Activated T-cell treated with anti-CD3 and anti-CD28 coated beads, Interleukin-2, amount 50 U/mL, for 72 hours (primary cell): ENCODE measurements around the gene GOLGA6B. TPM values are rescaled to one million over a fixed set of nuclear protein-coding genes. Genes with fewer than 3 reads are reported as not detected.
"Not testable (repeated sequence)": the region's sequence is repeated elsewhere in the genome, so short reads cannot be mapped to it uniquely, and the experiment has no call there.

ENCODE experiments used
- ATAC-seq, 2 donors: fragments of 150-1000 bp; cut with Tn5 transposase; replicated peaks in 1 of 2; 2 replicates each; pipeline ENCODE4 v1.10.0; 2021; ENCODE audit warnings: moderate library complexity in 2 of 2, mild to moderate bottlenecking in 1 of 2
- DNase-seq, 2 donors: peaks; one replicate each; pipeline ENCODE4 v3.0.0; 2021 to 2022; ENCODE audit warnings: mixed read lengths in 1 of 2
- H3K27ac Mint-ChIP-seq: one replicate; pipeline ENCODE4 v1.8.0; 2022; ENCODE audit warnings: mild to moderate bottlenecking, moderate library complexity, mixed read lengths
- H3K27me3 Mint-ChIP-seq: one replicate; pipeline ENCODE4 v1.8.0; 2022; ENCODE audit warnings: low read depth, mixed read lengths
- H3K36me3 Mint-ChIP-seq, 2 donors: one replicate each; pipeline ENCODE4 v1.8.0; 2022; ENCODE audit warnings: mixed read lengths in 2 of 2, mild to moderate bottlenecking in 1 of 2; ENCODE audit not compliant: insufficient read depth in 2 of 2
- H3K4me1 Mint-ChIP-seq: one replicate; pipeline ENCODE4 v1.8.0; 2022; ENCODE audit warnings: low read depth, mixed read lengths
- H3K4me3 Mint-ChIP-seq, 2 donors: one replicate each; pipeline ENCODE4 v1.8.0; 2022; ENCODE audit warnings: mild to moderate bottlenecking in 2 of 2, mixed read lengths in 2 of 2, moderate library complexity in 2 of 2
- H3K9me3 Mint-ChIP-seq, 2 donors: one replicate each; pipeline ENCODE4 v1.8.0; 2022; ENCODE audit warnings: mixed read lengths in 2 of 2
- total RNA-seq, 2 donors: library from RNA; stranded (reverse); gene quantifications; one replicate each; pipeline ENCODE4 v1.2.3, GENCODE V29; 2022

GOLGA6B gene, protein sequence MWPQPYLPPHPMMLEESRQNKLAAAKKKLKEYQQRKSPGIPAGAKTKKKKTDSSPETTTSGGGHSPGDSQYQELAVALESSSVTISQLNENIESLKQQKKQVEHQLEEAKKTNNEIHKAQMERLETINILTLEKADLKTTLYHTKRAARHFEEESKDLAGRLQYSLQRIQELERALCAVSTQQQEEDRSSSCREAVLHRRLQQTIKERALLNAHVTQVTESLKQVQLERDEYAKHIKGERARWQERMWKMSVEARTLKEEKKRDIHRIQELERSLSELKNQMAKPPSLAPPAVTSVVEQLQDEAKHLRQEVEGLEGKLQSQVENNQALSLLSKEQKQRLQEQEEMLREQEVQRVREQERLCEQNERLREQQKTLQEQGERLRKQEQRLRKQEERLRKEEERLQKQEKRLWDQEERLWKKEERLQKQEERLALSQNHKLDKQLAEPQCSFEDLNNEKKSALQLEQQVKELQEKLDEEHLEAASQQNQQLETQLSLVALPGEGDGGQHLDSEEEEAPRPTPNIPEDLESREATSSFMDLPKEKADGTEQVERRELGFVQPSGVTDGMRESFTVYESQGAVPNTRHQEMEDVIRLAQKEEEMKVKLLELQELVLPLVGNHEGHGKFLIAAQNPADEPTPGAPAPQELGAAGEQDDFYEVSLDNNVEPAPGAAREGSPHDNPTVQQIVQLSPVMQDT
- under 1 TPM in 1 of 2 donors, not detected in 1; 0.51 TPM for total RNA-seq

GRCh38 chr15:72654397-72654796 lies at the start of gene GOLGA6B:
Gene GOLGA6B, plus strand, starts transcription at chr15:72654697. Its CDS starts 41 bp downstream, at chr15:72654738.
- not testable (repeated sequence) for H3K27me3 Mint-ChIP-seq, DNase-seq, H3K36me3 Mint-ChIP-seq, H3K27ac Mint-ChIP-seq, H3K4me3 Mint-ChIP-seq, ATAC-seq, H3K9me3 Mint-ChIP-seq, H3K4me1 Mint-ChIP-seq

DNA sequence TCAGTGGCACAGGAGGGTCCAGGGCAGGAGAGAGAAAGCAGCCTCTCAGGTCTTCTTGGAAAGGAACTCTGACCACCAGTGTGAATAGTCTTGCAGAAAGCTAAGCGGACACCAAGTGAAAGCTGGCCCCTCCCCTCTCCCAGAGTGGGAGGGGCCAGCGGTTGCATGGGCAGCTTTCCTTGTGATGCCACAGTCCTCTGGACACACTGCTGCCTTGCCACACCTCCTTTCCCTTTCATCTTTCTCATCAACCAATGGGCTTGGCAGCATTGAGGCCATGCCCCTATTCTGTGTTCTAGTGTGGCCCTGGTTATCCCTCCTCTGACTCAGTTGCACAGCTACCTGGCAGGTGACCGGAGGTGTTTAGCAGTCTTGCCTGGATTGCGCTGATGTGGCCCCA lies 49.7 kb upstream of the GOLGA6B start:
- Mint-ChIP-seq H3K27me3 (no peaks in the 10 kb centered on the region), H3K27ac (no peak overlapping the region), H3K9me3 (no peaks in the 10 kb centered on the region), H3K36me3 (no peaks in the 10 kb centered on the region), H3K4me1 (no peaks in the 10 kb centered on the region), H3K4me3 (no peak overlapping the region)
- ATAC-seq, result peak in 1 of 2 donors; percentile 18
- no peak for DNase-seq

- H3K27me3 Mint-ChIP-seq, result not testable (repeated sequence)
Observed at GRCh38 chr15:72608084-72608483, 46.4 kb upstream of the GOLGA6B start.

GRCh38 chr15:72609862-72610261 lies 44.6 kb upstream of the GOLGA6B start:
- H3K4me3 Mint-ChIP-seq, result no peak overlapping the region
- H3K27me3 Mint-ChIP-seq, result no peaks in the 10 kb centered on the region
- no peak for ATAC-seq
- H3K36me3 Mint-ChIP-seq, result no peaks in the 10 kb centered on the region
- H3K4me1 Mint-ChIP-seq, result no peaks in the 10 kb centered on the region
- no peak for DNase-seq
- no peaks in the 10 kb centered on the region for H3K9me3 Mint-ChIP-seq
- H3K27ac Mint-ChIP-seq, result no peak overlapping the region

More at GRCh38 chr15:72608084-72608483, 46.4 kb upstream of the GOLGA6B start:
- not testable (repeated sequence) for ATAC-seq, H3K36me3 Mint-ChIP-seq, DNase-seq, H3K4me3 Mint-ChIP-seq, H3K9me3 Mint-ChIP-seq, H3K4me1 Mint-ChIP-seq, H3K27ac Mint-ChIP-seq

DNA sequence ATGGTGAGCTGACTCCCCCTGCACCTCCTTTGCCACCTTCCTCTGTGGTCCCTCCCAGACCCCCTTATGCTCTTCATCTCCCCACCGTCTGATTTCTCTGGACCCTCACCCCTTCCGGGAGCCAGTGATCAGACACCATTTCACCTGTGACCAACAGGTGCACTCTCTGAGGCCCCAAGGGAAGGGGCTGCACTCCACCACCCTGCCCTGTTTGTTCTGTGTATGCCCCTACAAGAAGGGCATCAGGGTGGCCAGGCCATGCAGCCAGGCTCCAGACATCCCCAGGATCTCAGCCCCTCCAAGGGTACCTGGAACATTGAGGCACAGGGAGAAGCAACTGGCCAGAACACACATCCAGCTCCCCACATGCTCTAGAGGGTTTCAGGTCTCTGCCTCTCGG lies 42.2 kb upstream of the GOLGA6B start:
- H3K4me3 Mint-ChIP-seq, ATAC-seq, H3K36me3 Mint-ChIP-seq, H3K9me3 Mint-ChIP-seq, DNase-seq, H3K27ac Mint-ChIP-seq, H3K27me3 Mint-ChIP-seq, H3K4me1 Mint-ChIP-seq: not testable (repeated sequence)

DNA sequence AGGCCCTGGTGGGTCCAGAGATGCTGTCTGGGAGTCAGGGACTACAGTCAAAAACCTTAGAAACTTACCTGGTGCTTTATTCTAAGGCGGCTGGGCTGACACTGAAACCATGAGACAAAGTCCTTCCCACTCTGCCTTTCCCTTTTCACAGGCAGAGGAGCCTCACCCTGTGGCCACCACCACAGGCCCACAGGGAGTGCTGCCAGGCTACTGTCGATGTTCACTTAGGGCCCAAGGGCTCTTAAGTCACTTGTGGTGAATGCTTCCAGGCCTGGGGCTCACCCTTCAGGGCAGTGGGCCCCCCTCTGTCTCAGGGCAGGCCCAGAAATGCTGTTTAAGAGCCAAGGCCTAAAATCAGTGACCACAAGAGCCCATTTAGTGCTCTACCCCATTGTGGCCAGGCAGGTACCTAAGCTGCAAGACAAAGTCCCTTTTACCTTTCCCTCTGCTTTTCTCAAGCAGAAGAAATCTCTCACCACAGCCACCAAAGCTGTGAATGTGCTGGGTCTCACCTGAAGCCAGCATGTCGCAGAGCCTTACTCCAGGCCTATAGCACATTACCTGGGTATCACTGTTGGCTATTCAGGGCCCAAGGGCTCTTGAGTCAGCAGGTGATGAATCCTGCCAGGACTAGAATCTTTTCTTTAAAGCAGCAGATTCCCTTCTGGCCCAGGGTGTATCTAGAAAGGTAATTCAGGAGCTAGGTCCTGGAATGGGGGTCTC lies 39.5 kb upstream of the GOLGA6B start:
- DNase-seq (no peak), ATAC-seq (no peak)
- Mint-ChIP-seq H3K36me3 (no peaks in the 10 kb centered on the region), H3K27me3 (no peaks in the 10 kb centered on the region), H3K4me3 (no peak overlapping the region), H3K9me3 (no peaks in the 10 kb centered on the region), H3K4me1 (no peaks in the 10 kb centered on the region), H3K27ac (no peak overlapping the region)

DNA sequence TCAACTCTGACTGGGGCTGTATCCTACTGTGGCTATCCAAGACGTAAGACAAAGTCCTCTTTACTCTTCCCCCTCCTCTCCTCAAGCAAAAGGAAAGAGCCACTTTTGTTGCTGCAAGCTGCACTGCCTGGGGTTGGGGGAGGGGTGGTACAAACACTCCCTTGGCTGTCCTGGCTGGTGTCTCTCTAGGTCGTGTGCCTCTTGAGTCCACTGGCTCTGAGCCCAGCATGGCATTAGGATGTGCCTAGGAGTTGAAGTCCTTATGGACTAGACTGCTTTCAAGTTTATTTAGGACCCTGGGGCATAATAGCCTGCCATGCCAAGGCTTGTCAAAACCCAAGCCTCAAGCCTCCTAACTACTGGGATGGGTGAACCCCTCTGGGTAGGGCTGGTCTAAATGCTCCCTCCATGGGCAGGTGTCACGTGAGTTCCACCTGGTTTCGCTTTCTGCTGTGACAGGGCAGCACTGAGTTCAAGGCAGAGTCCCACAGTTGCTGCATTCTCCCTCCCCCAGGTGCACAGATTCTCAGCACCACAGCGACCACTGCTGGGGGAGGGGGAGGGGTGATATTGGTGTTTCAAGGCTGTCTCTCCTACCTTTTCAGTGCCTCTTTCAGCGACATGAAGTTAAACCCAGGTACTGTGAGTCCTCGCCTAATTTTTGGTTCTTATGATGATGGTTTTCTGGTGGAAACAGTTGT lies 38.8 kb upstream of the GOLGA6B start:
- ATAC-seq (peak in 1 of 2 donors; percentile 25), DNase-seq (peak in 1 of 2 donors; percentile 8)
- not testable (repeated sequence) for H3K9me3 Mint-ChIP-seq, H3K4me1 Mint-ChIP-seq, H3K4me3 Mint-ChIP-seq, H3K27me3 Mint-ChIP-seq, H3K27ac Mint-ChIP-seq, H3K36me3 Mint-ChIP-seq

- DNase-seq, result no peak
- Mint-ChIP-seq H3K27me3 (no peaks in the 10 kb centered on the region), H3K9me3 (no peaks in the 10 kb centered on the region), H3K36me3 (no peaks in the 10 kb centered on the region), H3K27ac (no peak overlapping the region), H3K4me3 (no peak overlapping the region), H3K4me1 (no peaks in the 10 kb centered on the region)
- ATAC-seq, result no peak
Observed at GRCh38 chr15:72616491-72617210, 37.8 kb upstream of the GOLGA6B start.

DNA sequence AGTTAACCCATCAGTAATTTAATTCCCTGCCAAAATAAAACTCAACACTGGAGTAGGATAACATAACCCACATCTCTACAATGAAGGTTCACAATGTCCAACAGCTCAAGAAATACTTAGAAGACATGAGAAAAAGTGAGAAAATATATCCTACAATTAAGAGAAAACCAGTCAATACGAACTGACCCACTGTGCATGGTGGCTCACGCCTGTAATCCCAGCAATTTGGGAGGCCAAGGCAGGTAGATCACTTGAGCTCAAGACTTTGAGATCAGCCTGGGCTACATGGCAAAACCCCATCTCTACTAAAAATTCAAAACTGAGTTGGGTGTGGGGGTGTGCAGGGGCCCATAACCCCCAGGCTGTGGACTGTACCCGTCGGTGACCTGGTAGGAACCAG lies 30.6 kb upstream of the GOLGA6B start:
- H3K9me3 Mint-ChIP-seq, H3K27ac Mint-ChIP-seq, H3K4me1 Mint-ChIP-seq, H3K27me3 Mint-ChIP-seq, H3K4me3 Mint-ChIP-seq, DNase-seq, ATAC-seq, H3K36me3 Mint-ChIP-seq: not testable (repeated sequence)

- not testable (repeated sequence) for H3K27me3 Mint-ChIP-seq, ATAC-seq, H3K36me3 Mint-ChIP-seq, H3K27ac Mint-ChIP-seq, H3K4me3 Mint-ChIP-seq, DNase-seq, H3K9me3 Mint-ChIP-seq, H3K4me1 Mint-ChIP-seq
Observed at GRCh38 chr15:72626153-72626552, 28.3 kb upstream of the GOLGA6B start.

DNA sequence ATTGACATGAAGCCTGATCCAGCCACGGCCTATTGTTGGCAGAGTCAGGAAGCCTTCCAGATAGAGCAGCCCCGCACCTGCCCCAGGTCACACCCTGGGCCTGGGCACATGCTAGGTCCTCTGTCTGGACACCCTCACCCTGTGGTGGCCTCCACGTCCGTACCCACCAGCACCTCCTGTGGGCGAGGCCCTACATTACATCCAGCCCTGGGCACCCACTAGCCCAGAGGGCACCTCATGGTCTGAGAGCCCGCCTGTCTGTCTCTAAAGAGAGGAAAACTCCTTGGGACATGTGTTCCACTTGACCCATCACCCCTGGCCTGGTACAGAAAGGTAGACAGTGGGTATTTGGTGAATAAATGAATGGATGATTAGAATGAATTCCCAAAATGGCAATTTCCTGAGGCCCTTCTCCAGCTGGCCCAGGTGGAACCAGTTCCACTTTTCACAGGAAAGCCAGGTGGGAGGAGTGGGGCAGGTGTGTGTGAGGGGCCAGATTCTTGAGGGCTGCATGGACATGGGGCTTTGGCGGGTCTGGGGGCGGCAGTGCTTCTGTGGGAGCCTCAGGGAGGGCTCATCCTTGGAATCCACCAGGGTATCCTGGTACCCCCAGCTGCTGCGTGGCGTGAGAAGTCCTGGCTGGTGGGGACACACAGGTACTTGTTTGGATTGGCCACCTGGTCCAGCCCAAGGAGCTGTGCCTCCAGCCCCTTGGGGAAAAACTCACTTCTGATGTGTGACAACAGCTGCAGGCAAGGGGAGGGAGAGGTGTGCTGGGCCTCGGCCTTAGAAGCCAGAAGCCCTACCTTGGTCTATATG lies 26.0 kb upstream of the GOLGA6B start:
- not testable (repeated sequence) for H3K27ac Mint-ChIP-seq, H3K27me3 Mint-ChIP-seq, ATAC-seq, H3K4me1 Mint-ChIP-seq, H3K36me3 Mint-ChIP-seq, H3K4me3 Mint-ChIP-seq, H3K9me3 Mint-ChIP-seq
- peak in 1 of 2 donors; percentile 15 for DNase-seq
